Kidney epithelial cell (primary cell): ENCODE results near the gene TXK. TPM values are rescaled to one million over a fixed set of nuclear protein-coding genes. Genes with fewer than 3 reads are reported as not detected.

Experiments used
- DNase-seq: peaks from one replicate; pipeline ENCODE4 v3.0.0-alpha.2; 2010; ENCODE audit warnings: low read depth
- H3K27me3 ChIP-seq: 2 replicates; pipeline ENCODE4 v1.6.0; 2011; ENCODE audit warnings: low read length; ENCODE audit not compliant: control insufficient read depth, insufficient read depth
- H3K36me3 ChIP-seq: 2 replicates; pipeline ENCODE4 v1.5.1; 2011; ENCODE audit warnings: low read length; ENCODE audit not compliant: control insufficient read depth, insufficient read depth
- H3K4me3 ChIP-seq: 2 replicates; pipeline ENCODE4 v1.5.1; 2011; ENCODE audit warnings: low read depth, mild to moderate bottlenecking, control low read depth, low read length
- total RNA-seq: library from RNA; depleted of rRNA; stranded (reverse); fragments of >200 nt; gene quantifications from 2 replicates; pipeline ENCODE4 v1.2.3, GENCODE V29; 2015
- TF ChIP-seq, protein P1 (sequence below): IDR thresholded peaks from 2 replicates; pipeline ENCODE4 v1.5.1; 2011; ENCODE audit warnings: mild to moderate bottlenecking, moderate library complexity, low read length, control low read depth, inconsistent platforms; ENCODE audit not compliant: insufficient read depth, poor library complexity, severe bottlenecking

Gene TXK
- total RNA-seq, 1 donor from 2014 or later: 0.67 TPM

DNA sequence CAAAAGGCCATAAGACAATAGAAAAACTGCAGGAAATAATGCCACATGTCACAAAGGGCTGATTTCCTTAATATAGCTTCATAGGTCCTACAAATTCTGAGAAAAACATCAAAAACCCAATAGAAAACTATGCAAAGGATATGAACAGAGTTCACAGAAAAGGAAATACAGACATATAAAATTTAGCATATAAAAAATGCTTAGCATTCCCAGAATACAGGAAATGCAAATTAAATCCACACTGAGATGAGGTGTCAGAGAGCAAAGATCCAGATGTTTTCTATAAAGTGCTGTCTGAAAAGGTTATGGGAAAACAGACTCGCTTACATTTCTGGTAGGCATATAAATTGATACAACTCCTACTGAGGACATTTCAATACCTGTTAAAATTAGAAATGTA, 33.8 kb downstream of the TXK start:
- Histone ChIP-seq H3K27me3 (no peaks in the 10 kb centered on the region), H3K4me3 (no peak overlapping the region), H3K36me3 (no peaks in the 10 kb centered on the region)
- TF ChIP-seq, protein P1, sequence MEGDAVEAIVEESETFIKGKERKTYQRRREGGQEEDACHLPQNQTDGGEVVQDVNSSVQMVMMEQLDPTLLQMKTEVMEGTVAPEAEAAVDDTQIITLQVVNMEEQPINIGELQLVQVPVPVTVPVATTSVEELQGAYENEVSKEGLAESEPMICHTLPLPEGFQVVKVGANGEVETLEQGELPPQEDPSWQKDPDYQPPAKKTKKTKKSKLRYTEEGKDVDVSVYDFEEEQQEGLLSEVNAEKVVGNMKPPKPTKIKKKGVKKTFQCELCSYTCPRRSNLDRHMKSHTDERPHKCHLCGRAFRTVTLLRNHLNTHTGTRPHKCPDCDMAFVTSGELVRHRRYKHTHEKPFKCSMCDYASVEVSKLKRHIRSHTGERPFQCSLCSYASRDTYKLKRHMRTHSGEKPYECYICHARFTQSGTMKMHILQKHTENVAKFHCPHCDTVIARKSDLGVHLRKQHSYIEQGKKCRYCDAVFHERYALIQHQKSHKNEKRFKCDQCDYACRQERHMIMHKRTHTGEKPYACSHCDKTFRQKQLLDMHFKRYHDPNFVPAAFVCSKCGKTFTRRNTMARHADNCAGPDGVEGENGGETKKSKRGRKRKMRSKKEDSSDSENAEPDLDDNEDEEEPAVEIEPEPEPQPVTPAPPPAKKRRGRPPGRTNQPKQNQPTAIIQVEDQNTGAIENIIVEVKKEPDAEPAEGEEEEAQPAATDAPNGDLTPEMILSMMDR: no peak
- no peak for DNase-seq

- H3K27me3 ChIP-seq: no peaks in the 10 kb centered on the region
- no peak overlapping the region for H3K4me3 ChIP-seq
- DNase-seq: no peak
- TF ChIP-seq, protein P1: no peak
- no peaks in the 10 kb centered on the region for H3K36me3 ChIP-seq
Observed at GRCh38 chr4:48095441-48095840, 38.6 kb downstream of the TXK start.

- no peaks in the 10 kb centered on the region for H3K36me3 ChIP-seq
- no peaks in the 10 kb centered on the region for H3K27me3 ChIP-seq
- peak; percentile 47 for DNase-seq
- H3K4me3 ChIP-seq: no peak overlapping the region
- TF ChIP-seq, protein P1: no peak
Observed at GRCh38 chr4:48093991-48094416, 40.0 kb downstream of the TXK start.

DNA sequence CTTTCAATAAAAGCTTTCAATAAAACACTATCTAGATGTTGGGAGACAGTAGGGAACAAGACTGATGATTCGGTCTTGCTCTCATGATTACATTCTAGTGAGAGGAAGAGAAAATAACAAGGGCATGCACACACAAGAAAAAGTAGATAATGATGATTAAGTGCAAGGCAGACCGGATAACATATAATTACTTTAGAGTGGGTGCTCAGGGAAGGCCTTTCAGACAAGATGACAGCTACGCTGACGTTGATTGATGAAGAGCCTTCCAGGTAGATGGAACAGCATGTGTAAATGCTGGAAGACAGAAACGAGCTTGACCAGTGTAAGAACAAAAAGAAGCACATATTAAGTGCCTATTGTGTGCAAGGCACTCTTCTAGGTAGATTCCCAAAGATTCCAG, 43.4 kb downstream of the TXK start:
- TF ChIP-seq, protein P1: no peak
- no peak for DNase-seq
- no peaks in the 10 kb centered on the region for H3K36me3 ChIP-seq
- no peak overlapping the region for H3K4me3 ChIP-seq
- H3K27me3 ChIP-seq: no peaks in the 10 kb centered on the region

GRCh38 chr4:48085821-48086589, 48.0 kb downstream of the TXK start:
- H3K4me3 ChIP-seq: no peak overlapping the region
- TF ChIP-seq, protein P1: no peak
- no peaks in the 10 kb centered on the region for H3K27me3 ChIP-seq
- DNase-seq: no peak
- no peaks in the 10 kb centered on the region for H3K36me3 ChIP-seq

DNA sequence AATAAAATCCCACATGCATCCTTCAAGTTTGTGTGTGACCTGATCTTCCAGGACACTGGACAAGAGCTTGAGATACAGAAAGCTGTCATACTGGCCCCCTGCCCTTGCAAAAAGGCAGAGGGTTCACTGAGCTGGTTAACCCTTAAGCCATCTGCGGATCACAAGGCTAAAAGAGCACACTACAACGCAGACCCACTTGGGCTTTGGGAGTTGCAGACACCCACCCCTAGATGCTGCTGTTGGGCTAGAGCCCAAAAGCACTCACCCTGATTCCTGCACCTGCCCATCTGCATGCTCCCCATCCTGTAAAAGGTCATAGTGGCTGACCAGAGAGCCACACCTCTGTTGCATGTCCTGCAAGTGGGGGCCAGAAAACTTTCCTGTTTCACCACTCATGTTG, 51.1 kb downstream of the TXK start:
- H3K36me3 ChIP-seq: no peaks in the 10 kb centered on the region
- no peaks in the 10 kb centered on the region for H3K27me3 ChIP-seq
- DNase-seq: no peak
- TF ChIP-seq, protein P1: no peak
- no peak overlapping the region for H3K4me3 ChIP-seq
